LNCaP clone FGC (cell line): ENCODE results near the gene TLR5.

Source experiments
- DNase-seq: peaks from one replicate; pipeline ENCODE4 v3.0.0-alpha.2; 2011; ENCODE audit warnings: low read depth
- H3K4me3 ChIP-seq: 2 replicates; pipeline ENCODE4 v1.5.1; 2011; ENCODE audit warnings: mild to moderate bottlenecking, low read depth, low read length, control low read depth
- TF ChIP-seq, protein P1 (sequence below): IDR thresholded peaks from 2 replicates; pipeline ENCODE4 v1.5.1; 2012; ENCODE audit warnings: mild to moderate bottlenecking; ENCODE audit not compliant: control insufficient read depth, insufficient read depth; ENCODE audit errors: extremely low read depth

The TLR5 gene

GRCh38 chr1:223147409-223147808 lies 4.4 kb upstream of the TLR5 start:
- no peak for DNase-seq
- H3K4me3 ChIP-seq, result no peak overlapping the region
- TF ChIP-seq, protein P1, sequence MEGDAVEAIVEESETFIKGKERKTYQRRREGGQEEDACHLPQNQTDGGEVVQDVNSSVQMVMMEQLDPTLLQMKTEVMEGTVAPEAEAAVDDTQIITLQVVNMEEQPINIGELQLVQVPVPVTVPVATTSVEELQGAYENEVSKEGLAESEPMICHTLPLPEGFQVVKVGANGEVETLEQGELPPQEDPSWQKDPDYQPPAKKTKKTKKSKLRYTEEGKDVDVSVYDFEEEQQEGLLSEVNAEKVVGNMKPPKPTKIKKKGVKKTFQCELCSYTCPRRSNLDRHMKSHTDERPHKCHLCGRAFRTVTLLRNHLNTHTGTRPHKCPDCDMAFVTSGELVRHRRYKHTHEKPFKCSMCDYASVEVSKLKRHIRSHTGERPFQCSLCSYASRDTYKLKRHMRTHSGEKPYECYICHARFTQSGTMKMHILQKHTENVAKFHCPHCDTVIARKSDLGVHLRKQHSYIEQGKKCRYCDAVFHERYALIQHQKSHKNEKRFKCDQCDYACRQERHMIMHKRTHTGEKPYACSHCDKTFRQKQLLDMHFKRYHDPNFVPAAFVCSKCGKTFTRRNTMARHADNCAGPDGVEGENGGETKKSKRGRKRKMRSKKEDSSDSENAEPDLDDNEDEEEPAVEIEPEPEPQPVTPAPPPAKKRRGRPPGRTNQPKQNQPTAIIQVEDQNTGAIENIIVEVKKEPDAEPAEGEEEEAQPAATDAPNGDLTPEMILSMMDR, result no peak

GRCh38 chr1:223146745-223147144 lies 3.7 kb upstream of the TLR5 start:
- TF ChIP-seq, protein P1, result no peak
- H3K4me3 ChIP-seq, result no peak overlapping the region
- DNase-seq, result no peak

- H3K4me3 ChIP-seq, result no peak overlapping the region
- DNase-seq, result no peak
- TF ChIP-seq, protein P1, result no peak
Observed at GRCh38 chr1:223144914-223145313, 1.9 kb upstream of the TLR5 start.

- H3K4me3 ChIP-seq, result no peak overlapping the region
- TF ChIP-seq, protein P1, result no peak
- no peak for DNase-seq
Observed at GRCh38 chr1:223144431-223144830, 1.4 kb upstream of the TLR5 start.

- TF ChIP-seq, protein P1, result no peak
- peak overlapping the region; percentile 52 for H3K4me3 ChIP-seq
- no peak for DNase-seq
Observed at GRCh38 chr1:223143537-223144248, 645 bp upstream of the TLR5 start.

DNA sequence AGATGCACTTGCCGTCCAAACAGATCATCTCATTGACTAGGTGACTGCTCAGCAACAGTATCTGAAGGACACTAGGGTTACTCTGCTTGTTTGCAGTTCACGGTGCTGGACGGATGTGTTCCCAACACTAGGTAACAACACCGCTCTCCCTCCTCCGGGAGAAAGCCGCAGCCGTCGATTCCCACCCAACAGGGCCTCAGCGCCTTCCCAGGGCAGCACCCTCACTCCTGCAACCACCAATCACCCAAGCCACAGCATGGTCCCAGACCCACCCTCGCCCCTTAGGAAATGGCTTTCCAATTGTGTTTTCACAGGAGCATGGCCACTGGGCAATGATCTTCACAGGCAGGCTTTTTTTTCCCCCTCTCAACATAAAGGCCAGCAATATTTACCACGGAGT lies 779 bp downstream of the TLR5 start:
- DNase-seq, result no peak
- peak overlapping the region; percentile 52 for H3K4me3 ChIP-seq
- TF ChIP-seq, protein P1, result no peak

DNA sequence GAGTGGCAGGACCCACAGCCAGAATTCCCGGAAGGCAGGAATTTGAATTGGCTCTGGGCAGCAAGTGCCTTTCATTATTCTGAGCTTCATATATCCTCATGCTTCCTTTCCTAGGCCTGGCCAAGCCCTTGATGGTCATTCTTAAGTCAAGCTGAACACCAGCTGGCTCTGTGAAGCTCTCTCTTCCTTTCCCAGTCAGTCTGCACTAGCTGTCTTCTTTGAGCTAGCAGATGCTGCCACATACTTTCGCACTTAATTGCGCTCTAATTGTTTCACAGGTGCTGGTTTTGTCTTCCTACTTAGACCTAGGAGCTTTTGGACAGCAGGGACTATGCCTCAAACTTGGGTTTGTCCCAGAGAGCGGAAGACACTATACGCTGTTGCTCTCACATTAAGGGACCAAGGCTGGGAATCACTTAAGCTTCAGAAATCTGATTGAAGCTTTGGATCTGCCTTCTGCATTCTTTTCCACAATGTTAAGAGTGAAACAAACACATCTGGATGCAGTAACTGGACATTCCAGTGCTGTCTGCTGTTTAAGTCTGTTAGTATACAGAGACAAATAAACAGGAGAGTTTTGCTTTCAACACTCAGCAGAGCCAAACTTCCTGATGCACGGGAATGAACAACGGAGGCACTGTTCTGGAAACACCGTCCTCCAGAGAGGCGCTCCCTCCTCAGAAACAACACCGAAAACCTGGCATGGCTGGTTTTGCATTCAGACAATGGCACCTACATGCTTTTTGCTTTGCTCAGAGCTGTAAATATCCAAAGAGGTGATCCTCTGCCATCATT lies 2.2 kb downstream of the TLR5 start:
- no peak overlapping the region for H3K4me3 ChIP-seq
- TF ChIP-seq, protein P1, result no peak
- DNase-seq, result no peak
